ENCODE data around the gene SERPINA12. TPM values are rescaled to one million over a fixed set of nuclear protein-coding genes. Genes with fewer than 3 reads are reported as not detected.

The SERPINA12 gene
- total RNA-seq, 1 experiment from 2014 or later: not detected

GRCh38 chr14:94448071-94448808 lies 61.0 kb downstream of the SERPINA12 start:
- H3K27ac Mint-ChIP-seq: no peak overlapping the region; a peak in 1 of 7 replicates
- Histone ChIP-seq H3K18ac (ENCODE audit: insufficient read length, low read depth, low read length) (no peak overlapping the region), H4K8ac (replicated peaks; ENCODE audit: insufficient read length, low read depth, low read length) (no peak overlapping the region), H2AFZ (ENCODE audit: low read length) (no peak overlapping the region), H3K79me1 (ENCODE audit: insufficient read depth, low read depth, low read length, poor library complexity, severe bottlenecking) (no peaks in the 10 kb centered on the region), H2AK5ac (ENCODE audit: insufficient read length, low read length) (no peak overlapping the region), H3K27ac (ENCODE audit: insufficient read length, low read depth, low read length) (no peak overlapping the region), H3K9me3 (ENCODE audit: control insufficient read depth, low read depth, low read length) (no peaks in the 10 kb centered on the region), H3K4me1 (ENCODE audit: insufficient read depth, low read length) (peaks cover 12% of the 10 kb centered on the region; the same call in 1 of the 2 replicates), H2BK20ac (ENCODE audit: low read depth, low read length, poor library complexity, severe bottlenecking) (no peak overlapping the region), H2BK120ac (ENCODE audit: low read depth, low read length, poor library complexity, severe bottlenecking) (no peak overlapping the region), H3T11ph (ENCODE audit: low read length) (no peak overlapping the region), H4K20me1 (ENCODE audit: control insufficient read depth, insufficient read depth, insufficient read length) (no peaks in the 10 kb centered on the region), H2BK12ac (ENCODE audit: insufficient read length, low read depth, low read length) (no peak overlapping the region), H2BK5ac (ENCODE audit: insufficient read length, low read length) (no peak overlapping the region), H3K14ac (ENCODE audit: insufficient read depth, low read length) (no peak overlapping the region), H4K5ac (ENCODE audit: insufficient read length, low read depth, low read length) (no peak overlapping the region), H3K27me3 (ENCODE audit: insufficient read depth, low read length) (no peaks in the 10 kb centered on the region), H3K4me2 (ENCODE audit: insufficient read depth, insufficient read length, low read length) (no peak overlapping the region), H4K91ac (ENCODE audit: insufficient read length, low read depth, low read length) (no peak overlapping the region), H3K4ac (ENCODE audit: low read depth, low read length) (no peak overlapping the region), H3K23ac (ENCODE audit: insufficient read length, low read depth, low read length) (no peak overlapping the region), H3K23me2 (ENCODE audit: insufficient read length, low read depth, low read length, poor library complexity, severe bottlenecking) (no peaks in the 10 kb centered on the region), H3K9ac (ENCODE audit: extremely low read depth, insufficient read length, low read length) (no peak overlapping the region), H3K56ac (ENCODE audit: insufficient read length, low read depth, low read length) (no peak overlapping the region), H2BK15ac (ENCODE audit: low read depth, low read length) (no peak overlapping the region), H3K79me2 (ENCODE audit: insufficient read depth, low read length) (no peaks in the 10 kb centered on the region)
- peaks cover 36 to 39% of the 10 kb centered on the region in 2 experiments for H3K4me1 Mint-ChIP-seq
- no CpG with 5 or more reads among the region's 14 CpGs for WGBS (ENCODE audit: extremely low coverage, insufficient read length, low lambda C conversion rate)
- H3K9me3 Mint-ChIP-seq: peaks cover 0 to 3% of the 10 kb centered on the region in 2 experiments; a peak in 1 of 5 replicates
- no peak for TF ChIP-seq CTCF (conservative IDR thresholded peaks at IDR 0.05)
- DNase-seq: no peak
- H3K27me3 Mint-ChIP-seq (ENCODE audit: low read depth): peaks cover 14% of the 10 kb centered on the region
- no peak overlapping the region for H3K4me3 Mint-ChIP-seq
- no peaks in the 10 kb centered on the region; a peak in 1 of 7 replicates for H3K36me3 Mint-ChIP-seq (ENCODE audit: insufficient read depth in 1 of 3, low read depth in 3 of 3)

All from H9 (cell line).